ENCODE results near the gene MAN1A1. TPM values are rescaled to one million over a fixed set of nuclear protein-coding genes. Genes with fewer than 3 reads are reported as not detected.

MAN1A1 gene
- total and polyA plus RNA-seq, 2 of the 4 experiments (the other 2 are of a cell fraction) = 5.9 to 6.4 TPM

DNA sequence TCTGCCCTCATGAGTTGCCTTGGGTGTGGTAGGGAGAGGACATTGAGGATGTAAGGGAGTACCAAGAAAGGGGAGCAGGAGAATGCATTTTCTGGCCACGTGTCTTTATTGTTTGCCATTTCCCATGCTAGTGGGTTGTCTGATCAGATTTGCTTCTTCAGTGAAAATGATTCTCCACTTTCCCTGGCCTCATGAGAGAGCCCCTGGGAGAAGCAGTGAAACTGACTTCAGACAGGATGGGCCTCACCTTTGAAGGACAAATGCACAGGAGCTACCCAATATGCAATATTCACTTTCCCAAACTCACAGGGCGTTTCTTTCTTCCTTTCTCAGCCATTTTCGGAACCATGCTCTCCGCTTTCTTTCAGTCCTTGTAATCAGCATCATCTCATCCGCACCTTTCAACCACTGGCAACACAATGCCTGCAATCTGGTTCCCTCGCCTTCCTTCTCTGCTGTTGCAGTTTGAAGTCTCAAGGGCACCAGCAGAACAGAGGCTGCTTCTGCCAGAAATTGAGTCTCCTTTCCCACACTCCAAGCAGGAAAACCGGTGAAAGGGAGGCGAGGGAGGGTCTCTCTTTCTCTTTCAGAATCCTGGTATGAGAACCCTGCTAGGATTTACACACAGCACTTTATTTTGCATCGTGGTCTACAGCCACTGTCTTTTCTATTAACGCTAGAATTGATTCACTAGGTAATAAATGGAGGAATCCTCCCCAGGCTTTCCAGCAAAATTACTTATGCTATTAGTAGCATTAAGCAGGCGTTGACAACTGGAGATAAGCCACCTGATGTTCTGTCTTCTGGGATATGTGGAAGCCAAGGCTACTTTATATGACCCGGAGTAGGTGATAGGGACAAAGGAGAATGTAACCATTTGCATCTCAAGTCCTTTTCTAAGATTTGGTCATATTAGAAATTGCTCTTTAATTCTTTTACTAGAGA is 209.1 kb downstream of the MAN1A1 start:
- Histone ChIP-seq H3K4ac (ENCODE audit: low read depth, low read length) (no peak overlapping the region), H2AK9ac (replicated peaks; ENCODE audit: low read depth, low read length, poor library complexity) (no peak overlapping the region), H3K27ac (ENCODE audit: insufficient read depth, low read length) (no peak overlapping the region), H3K4me2 (ENCODE audit: low read depth, low read length) (no peak overlapping the region), H2AK5ac (ENCODE audit: low read depth, low read length) (no peak overlapping the region), H4K20me1 (ENCODE audit: insufficient read depth, low read length) (no peaks in the 10 kb centered on the region), H3K27me3 (ENCODE audit: control insufficient read depth, insufficient read depth, low read length) (no peaks in the 10 kb centered on the region), H3K9me3 (ENCODE audit: control insufficient read depth, insufficient read depth, low read length) (no peaks in the 10 kb centered on the region), H3K79me1 (ENCODE audit: low read depth in 1 of 2, low read length in 2 of 2) (no peaks in the 10 kb centered on the region), H4K91ac (ENCODE audit: insufficient read depth, low read depth, low read length) (no peak overlapping the region), H2BK20ac (ENCODE audit: low read depth, low read length) (no peak overlapping the region), H3K36me3 (ENCODE audit: control insufficient read depth, insufficient read depth, low read length) (no peaks in the 10 kb centered on the region), H3K9me1 (ENCODE audit: insufficient read depth, low read length) (0 out of 2 replicates have a peak, but pooled peaks cover 4% of the 10 kb centered on the region), H4K8ac (ENCODE audit: low read depth in 2 of 2, low read length in 2 of 2) (no peak overlapping the region), H3K23ac (ENCODE audit: low read depth, low read length) (no peak overlapping the region), H2AFZ (replicated peaks; ENCODE audit: low read length, poor library complexity) (no peak overlapping the region), H3K18ac (ENCODE audit: low read depth, low read length) (no peak overlapping the region), H3K9ac (ENCODE audit: low read depth, low read length) (no peak overlapping the region), H3K4me1 (ENCODE audit: control insufficient read depth, insufficient read depth, low read length) (peaks cover 2% of the 10 kb centered on the region; the same call in 1 of the 2 replicates), H4K5ac (ENCODE audit: low read depth, low read length) (no peak overlapping the region), H3K56ac (ENCODE audit: extremely low read depth, insufficient read depth, low read length) (no peak overlapping the region), H3K14ac (replicated peaks; ENCODE audit: low read depth, low read length) (no peak overlapping the region), H3K4me3 (ENCODE audit: insufficient read depth, low read depth, low read length) (no peak overlapping the region), H2BK120ac (ENCODE audit: low read depth, low read length) (no peak overlapping the region), H2BK5ac (ENCODE audit: low read depth, low read length, poor library complexity, severe bottlenecking) (no peak overlapping the region), H2BK15ac (ENCODE audit: low read depth, low read length) (no peak overlapping the region; the same call in 2 of the 3 replicates)
- intact Hi-C loops (cut with micrococcal nuclease) (loop anchor here (10.0 kb wide), 1 partner anchor 604 kb away; no protein-coding TSS in a partner anchor), dilution Hi-C loops (cut with HindIII; ENCODE audit: low sequenced_read_pairs, unreplicated experiment) (no loop called here), in situ Hi-C loops (cut with MboI; ENCODE audit: low sequenced_read_pairs) (no loop called here)
- no TSS peak for BruUV-seq (replicated peaks)
- no peak for ATAC-seq (ENCODE audit: low read depth)
- no CpG with 5 or more reads among the region's 12 CpGs for WGBS, 2 experiments (ENCODE audit: extremely low coverage in 2 of 2, insufficient read length in 1 of 2)
- DNase-seq = no peak
- ChIA-PET POLR2A (ENCODE audit: unreplicated experiment) (interaction anchor here (0.6 kb wide), 1 partner anchor 13 kb away, joined by 4 read pairs; no protein-coding TSS in a partner anchor), CTCF (interaction anchor here (0.6 kb wide), 2 partner anchors 188 to 1937 kb away, joined by 3 read pairs; no protein-coding TSS in a partner anchor)
- TF ChIP-seq POLR2A (IDR thresholded peaks at IDR 0.05; ENCODE audit: low read depth, low read length) (no peak), CEBPB (IDR thresholded peaks at IDR 0.05; ENCODE audit: low read depth, low read length) (no peak), FOS (IDR thresholded peaks at IDR 0.05; ENCODE audit: low read depth, low read length) (no peak), MAFK (IDR thresholded peaks at IDR 0.05; ENCODE audit: low read depth, low read length) (no peak), MXI1 (IDR thresholded peaks at IDR 0.05; ENCODE audit: borderline replicate concordance, low read depth, low read length) (no peak), CHD1 (IDR thresholded peaks at IDR 0.05; ENCODE audit: low read depth, low read length) (no peak), SMC3 (IDR thresholded peaks at IDR 0.05; ENCODE audit: low read depth, low read length) (no peak), MAZ (IDR thresholded peaks at IDR 0.05; ENCODE audit: borderline replicate concordance, low read depth, low read length) (no peak), RCOR1 (IDR thresholded peaks at IDR 0.05; ENCODE audit: insufficient replicate concordance, low read length) (no peak), RAD21 (IDR thresholded peaks at IDR 0.05; ENCODE audit: low read length) (no peak), RFX5 (IDR thresholded peaks at IDR 0.05; ENCODE audit: low read depth, low read length) (no peak)
- TF ChIP-seq, protein P1, sequence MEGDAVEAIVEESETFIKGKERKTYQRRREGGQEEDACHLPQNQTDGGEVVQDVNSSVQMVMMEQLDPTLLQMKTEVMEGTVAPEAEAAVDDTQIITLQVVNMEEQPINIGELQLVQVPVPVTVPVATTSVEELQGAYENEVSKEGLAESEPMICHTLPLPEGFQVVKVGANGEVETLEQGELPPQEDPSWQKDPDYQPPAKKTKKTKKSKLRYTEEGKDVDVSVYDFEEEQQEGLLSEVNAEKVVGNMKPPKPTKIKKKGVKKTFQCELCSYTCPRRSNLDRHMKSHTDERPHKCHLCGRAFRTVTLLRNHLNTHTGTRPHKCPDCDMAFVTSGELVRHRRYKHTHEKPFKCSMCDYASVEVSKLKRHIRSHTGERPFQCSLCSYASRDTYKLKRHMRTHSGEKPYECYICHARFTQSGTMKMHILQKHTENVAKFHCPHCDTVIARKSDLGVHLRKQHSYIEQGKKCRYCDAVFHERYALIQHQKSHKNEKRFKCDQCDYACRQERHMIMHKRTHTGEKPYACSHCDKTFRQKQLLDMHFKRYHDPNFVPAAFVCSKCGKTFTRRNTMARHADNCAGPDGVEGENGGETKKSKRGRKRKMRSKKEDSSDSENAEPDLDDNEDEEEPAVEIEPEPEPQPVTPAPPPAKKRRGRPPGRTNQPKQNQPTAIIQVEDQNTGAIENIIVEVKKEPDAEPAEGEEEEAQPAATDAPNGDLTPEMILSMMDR (conservative IDR thresholded peaks at IDR 0.05; ENCODE audit: low read depth, low read length) = no peak
- TF ChIP-seq, protein P2, sequence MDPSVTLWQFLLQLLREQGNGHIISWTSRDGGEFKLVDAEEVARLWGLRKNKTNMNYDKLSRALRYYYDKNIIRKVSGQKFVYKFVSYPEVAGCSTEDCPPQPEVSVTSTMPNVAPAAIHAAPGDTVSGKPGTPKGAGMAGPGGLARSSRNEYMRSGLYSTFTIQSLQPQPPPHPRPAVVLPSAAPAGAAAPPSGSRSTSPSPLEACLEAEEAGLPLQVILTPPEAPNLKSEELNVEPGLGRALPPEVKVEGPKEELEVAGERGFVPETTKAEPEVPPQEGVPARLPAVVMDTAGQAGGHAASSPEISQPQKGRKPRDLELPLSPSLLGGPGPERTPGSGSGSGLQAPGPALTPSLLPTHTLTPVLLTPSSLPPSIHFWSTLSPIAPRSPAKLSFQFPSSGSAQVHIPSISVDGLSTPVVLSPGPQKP (IDR thresholded peaks at IDR 0.05; ENCODE audit: borderline replicate concordance, low read depth, low read length) = no peak
- TF ChIP-seq, protein P3, sequence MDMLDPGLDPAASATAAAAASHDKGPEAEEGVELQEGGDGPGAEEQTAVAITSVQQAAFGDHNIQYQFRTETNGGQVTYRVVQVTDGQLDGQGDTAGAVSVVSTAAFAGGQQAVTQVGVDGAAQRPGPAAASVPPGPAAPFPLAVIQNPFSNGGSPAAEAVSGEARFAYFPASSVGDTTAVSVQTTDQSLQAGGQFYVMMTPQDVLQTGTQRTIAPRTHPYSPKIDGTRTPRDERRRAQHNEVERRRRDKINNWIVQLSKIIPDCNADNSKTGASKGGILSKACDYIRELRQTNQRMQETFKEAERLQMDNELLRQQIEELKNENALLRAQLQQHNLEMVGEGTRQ (IDR thresholded peaks at IDR 0.05; ENCODE audit: low read depth, low read length) = no peak
